Esophagus squamous epithelium (tissue), 5 donors: ENCODE data around the gene DENND10. TPM values are rescaled to one million over a fixed set of nuclear protein-coding genes. Genes with fewer than 3 reads are reported as not detected.

ENCODE experiments used
- DNase-seq: peaks from one replicate; lab custom pipeline; 2025; lab: John Stamatoyannopoulos, UW
- H3K27ac ChIP-seq, 4 donors: fragments of 200-600 bp; sonication (generic); one replicate each; pipeline ENCODE4 v1.5.1; 2016 to 2019; ENCODE audit warnings: mild to moderate bottlenecking in 1 of 4
- H3K27me3 ChIP-seq, 4 donors: fragments of 200-600 bp; sonication (generic); 1 replicate in 3 of 4; 2 replicates in 1 of 4; pipeline versions ENCODE4 v1.5.1 to v1.6.0; 2017 to 2021; ENCODE audit warnings: antibody characterized with exemption in 1 of 4
- H3K36me3 ChIP-seq, 3 donors: fragments of 200-600 bp; sonication (generic); one replicate each; pipeline ENCODE4 v1.5.1; 2016 to 2019
- H3K4me1 ChIP-seq, 3 donors: fragments of 200-600 bp; sonication (generic); one replicate each; pipeline ENCODE4 v1.5.1; 2017 to 2019
- H3K4me3 ChIP-seq, 4 donors: fragments of 200-600 bp; sonication (generic); 1 replicate in 3 of 4; 2 replicates in 1 of 4; pipeline ENCODE4 v1.5.1; 2016 to 2019; ENCODE audit warnings: mild to moderate bottlenecking in 2 of 4, moderate library complexity in 1 of 4
- H3K9me3 ChIP-seq, 3 donors: fragments of 200-600 bp; sonication (generic); one replicate each; pipeline ENCODE4 v1.5.1; 2016 to 2019
- POLR2A ChIP-seq, 4 donors: fragments of 450-650 bp; IDR thresholded peaks; one replicate each; pipeline ENCODE4 v1.6.1; 2017; ENCODE audit warnings: antibody characterized with exemption in 4 of 4, mild to moderate bottlenecking in 4 of 4, moderate library complexity in 3 of 4
- WGBS, 2 donors: methylation state at CpG; one replicate each; pipeline ENCODE4 v1.1.5; 2018; 5-methylcytosine and 5-hydroxymethylcytosine counted together
- intact Hi-C: fragments of 100-400 bp; cut with DNase I; formaldehyde crosslinking; loops from one replicate; pipeline ENCODE4 v1.15.0; 2022
- total RNA-seq, 4 donors: library from RNA; depleted of rRNA; stranded (reverse); fragments of >200 nt; gene quantifications; one replicate each; pipeline ENCODE4 v1.1.0, GENCODE V29; 2016
- TF ChIP-seq, protein P1 (sequence below), 6 experiments: fragments of 450-650 bp in 4 of 6; fragments of 200-600 bp in 2 of 6; sonication (generic) in 2 of 6; IDR thresholded peaks; one replicate each; pipeline ENCODE4 v1.5.1; 2016 to 2019; ENCODE audit warnings: antibody characterized with exemption in 6 of 6, mild to moderate bottlenecking in 4 of 6, moderate library complexity in 4 of 6
- donor health status: DM: yes; HTN: yes; CAD: no.

The DENND10 gene
- total RNA-seq, 4 donors from 2014 or later = 20.8 to 43.6 (median 37.1) TPM

DNA sequence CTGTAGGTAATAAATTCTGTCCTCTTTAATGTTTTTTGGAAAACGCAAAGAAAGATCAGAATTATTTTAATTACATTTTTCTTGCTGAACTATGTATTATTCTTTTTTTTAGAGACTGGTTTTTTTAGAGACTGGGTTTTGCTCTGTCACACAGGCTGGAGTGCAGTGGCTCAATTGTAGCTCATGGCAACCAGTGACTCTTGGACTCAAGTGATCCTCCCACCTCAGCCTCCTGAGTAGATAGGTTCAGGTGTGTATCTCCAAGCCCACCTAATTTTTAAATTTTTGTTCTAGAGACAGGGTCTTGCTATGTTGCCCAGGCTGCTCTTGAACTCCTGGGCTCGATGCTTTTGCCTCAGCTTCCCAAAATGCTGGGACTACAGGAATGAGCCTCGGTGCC is 5.3 kb upstream of the DENND10 start:
- Histone ChIP-seq H3K27ac (no peak overlapping the region), H3K4me3 (no peak overlapping the region), H3K9me3 (no peaks in the 10 kb centered on the region)

DNA sequence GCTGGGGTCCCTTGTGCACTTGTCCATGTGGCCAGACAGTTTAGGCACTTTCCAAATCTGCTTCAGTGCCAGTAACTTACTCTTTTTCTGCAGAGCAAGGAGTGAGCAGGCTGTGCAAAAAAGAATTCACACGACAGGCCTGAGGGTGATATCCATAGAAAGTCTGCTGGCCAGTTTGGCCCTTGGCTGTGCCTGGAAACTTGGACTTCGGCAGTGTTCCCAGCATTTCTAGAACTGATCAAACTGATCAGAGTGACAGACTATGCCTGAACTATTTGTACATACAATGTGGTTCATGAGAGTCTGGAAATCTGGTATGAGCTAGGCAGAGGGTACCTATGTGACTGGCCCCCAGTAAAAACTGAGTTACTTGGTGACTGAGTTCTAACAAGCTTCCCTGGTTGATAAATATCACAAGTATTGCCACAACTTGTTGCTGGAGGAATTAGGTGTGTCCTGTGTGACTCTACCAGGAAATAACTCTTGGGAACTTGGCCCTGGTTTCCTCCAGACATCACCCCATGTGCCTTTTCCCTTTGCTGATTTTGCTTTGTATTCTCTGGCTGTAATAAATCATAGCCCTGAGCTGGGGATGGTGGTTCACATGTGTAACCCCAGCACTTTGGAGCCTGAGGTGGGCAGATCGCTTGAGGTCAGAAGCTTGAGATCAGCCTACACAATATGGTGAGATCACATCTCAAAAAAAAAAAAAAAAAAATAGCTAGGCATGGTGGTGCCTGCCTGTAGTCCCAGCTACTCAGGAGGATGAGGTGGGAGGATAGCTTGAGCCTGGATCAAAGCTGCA is 3.3 kb upstream of the DENND10 start:
- Histone ChIP-seq H3K36me3 (no peaks in the 10 kb centered on the region), H3K27ac (peak overlapping the region; percentile 88 to 92 (median 88)), H3K27me3 (no peaks in the 10 kb centered on the region), H3K4me1 (peaks cover 19 to 53% (median 25%) of the 10 kb centered on the region in 3 donors), H3K4me3 (no peak overlapping the region), H3K9me3 (no peaks in the 10 kb centered on the region)
- no peak for DNase-seq
- TF ChIP-seq, protein P1, sequence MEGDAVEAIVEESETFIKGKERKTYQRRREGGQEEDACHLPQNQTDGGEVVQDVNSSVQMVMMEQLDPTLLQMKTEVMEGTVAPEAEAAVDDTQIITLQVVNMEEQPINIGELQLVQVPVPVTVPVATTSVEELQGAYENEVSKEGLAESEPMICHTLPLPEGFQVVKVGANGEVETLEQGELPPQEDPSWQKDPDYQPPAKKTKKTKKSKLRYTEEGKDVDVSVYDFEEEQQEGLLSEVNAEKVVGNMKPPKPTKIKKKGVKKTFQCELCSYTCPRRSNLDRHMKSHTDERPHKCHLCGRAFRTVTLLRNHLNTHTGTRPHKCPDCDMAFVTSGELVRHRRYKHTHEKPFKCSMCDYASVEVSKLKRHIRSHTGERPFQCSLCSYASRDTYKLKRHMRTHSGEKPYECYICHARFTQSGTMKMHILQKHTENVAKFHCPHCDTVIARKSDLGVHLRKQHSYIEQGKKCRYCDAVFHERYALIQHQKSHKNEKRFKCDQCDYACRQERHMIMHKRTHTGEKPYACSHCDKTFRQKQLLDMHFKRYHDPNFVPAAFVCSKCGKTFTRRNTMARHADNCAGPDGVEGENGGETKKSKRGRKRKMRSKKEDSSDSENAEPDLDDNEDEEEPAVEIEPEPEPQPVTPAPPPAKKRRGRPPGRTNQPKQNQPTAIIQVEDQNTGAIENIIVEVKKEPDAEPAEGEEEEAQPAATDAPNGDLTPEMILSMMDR (IDR thresholded peaks at IDR 0.05) = no peak
- TF ChIP-seq POLR2A (IDR thresholded peaks at IDR 0.05) = no peak
- intact Hi-C loops = no loop called here
- 42 to 47% methylated on average over 2 to 3 of the region's 3 CpGs for WGBS, 2 donors

More for the DNA sequence above, 5.3 kb upstream of the DENND10 start:
- TF ChIP-seq, protein P1 (IDR thresholded peaks at IDR 0.05) = no peak
- TF ChIP-seq POLR2A (IDR thresholded peaks at IDR 0.05) = no peak
- WGBS, 2 donors = 89 to 93% methylated on average over 3 of the region's 3 CpGs
- intact Hi-C loops = no loop called here
- no peak for DNase-seq
- no peaks in the 10 kb centered on the region for H3K36me3 ChIP-seq
- no peaks in the 10 kb centered on the region for H3K27me3 ChIP-seq
- H3K4me1 ChIP-seq = peaks cover 11 to 39% (median 16%) of the 10 kb centered on the region in 3 donors

DNA sequence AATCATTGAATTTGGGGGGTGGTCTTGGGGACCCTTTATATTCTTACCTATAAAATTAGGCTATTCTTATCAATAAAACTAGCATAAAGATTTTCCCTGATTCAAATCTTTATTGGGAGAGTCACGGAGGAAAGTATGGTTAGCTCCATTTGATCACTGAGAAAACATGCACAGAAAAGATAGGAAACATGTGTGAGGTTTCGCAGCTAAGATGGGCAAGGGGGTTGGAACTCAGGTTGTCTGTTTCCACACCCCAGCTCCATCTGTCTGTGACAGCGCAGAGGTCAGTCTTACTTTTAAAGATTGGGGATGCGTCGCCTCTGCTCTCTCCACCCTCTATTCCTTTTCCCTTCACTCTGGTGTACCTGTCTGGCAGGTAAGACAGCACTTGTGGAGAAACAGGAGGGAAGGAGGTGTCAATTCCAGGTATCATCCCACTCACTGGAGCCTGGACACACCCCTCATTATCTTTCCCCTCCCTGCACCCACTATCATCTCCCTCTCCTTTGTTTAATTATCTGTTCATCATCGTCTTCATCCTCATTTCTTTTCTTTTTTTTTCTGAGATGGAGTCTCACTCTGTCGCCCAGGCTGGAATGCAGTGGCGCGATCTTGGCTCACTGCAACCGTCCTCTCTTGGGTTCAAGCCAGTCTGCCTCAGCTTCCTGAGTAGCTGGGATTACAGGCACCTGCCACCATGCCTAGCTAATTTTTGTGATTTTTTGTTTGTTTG is 2.4 kb upstream of the DENND10 start:
- H3K27me3 ChIP-seq = no peaks in the 10 kb centered on the region
- peak overlapping the region in 2 of 4 donors; percentile 4 to 7 for H3K4me3 ChIP-seq
- no peaks in the 10 kb centered on the region for H3K9me3 ChIP-seq
- TF ChIP-seq POLR2A (IDR thresholded peaks at IDR 0.05) = peak in 1 of 4 donors; percentile 28
- TF ChIP-seq, protein P1 (IDR thresholded peaks at IDR 0.05) = no peak
- peak overlapping the region; percentile 88 to 92 (median 88) for H3K27ac ChIP-seq
- no peaks in the 10 kb centered on the region for H3K36me3 ChIP-seq
- DNase-seq = no peak
- WGBS, 2 donors = 48 to 52% methylated on average over 8 to 10 of the region's 10 CpGs
- intact Hi-C loops = no loop called here
- peaks cover 19 to 56% (median 25%) of the 10 kb centered on the region in 3 donors for H3K4me1 ChIP-seq

DNA sequence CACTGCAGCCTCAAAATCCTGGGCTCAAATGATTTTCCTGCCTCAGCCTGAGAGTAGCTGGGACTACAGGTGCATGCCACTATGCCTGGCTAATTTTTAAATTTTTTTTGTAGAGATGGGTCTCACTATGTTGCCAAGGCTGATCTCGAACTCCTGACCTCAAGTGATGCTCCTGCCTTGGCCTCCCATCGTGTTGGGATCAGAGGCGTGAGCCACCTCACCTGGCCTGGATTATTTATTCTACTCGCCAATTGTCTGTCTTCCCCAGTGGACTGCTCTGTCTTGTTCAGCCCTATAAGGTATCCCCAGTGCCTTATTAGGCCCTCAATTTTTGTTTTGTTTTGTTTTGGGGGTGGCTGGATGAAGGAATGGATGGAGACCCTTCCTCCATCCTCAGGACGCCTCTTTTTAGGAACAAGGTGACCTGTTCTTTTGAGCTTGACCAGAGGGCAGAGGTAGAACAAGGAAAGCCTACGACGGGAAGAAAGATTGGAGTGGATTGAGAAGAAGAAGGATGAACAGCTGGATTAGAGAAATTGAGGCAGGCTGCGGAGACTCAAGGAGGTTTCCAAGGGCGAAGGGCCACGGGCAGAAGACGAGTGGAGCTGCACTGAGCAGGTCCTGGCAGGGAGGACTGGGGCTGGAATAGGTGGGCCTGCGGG is 541 bp upstream of the DENND10 start:
- 50 to 55% methylated on average over 9 to 10 of the region's 12 CpGs for WGBS, 2 donors
- Histone ChIP-seq H3K4me3 (peak overlapping the region in 2 of 4 donors; percentile 95 to 96), H3K27me3 (no peaks in the 10 kb centered on the region), H3K27ac (peak overlapping the region; percentile 74 to 91 (median 90)), H3K4me1 (peaks cover 19 to 56% (median 25%) of the 10 kb centered on the region in 3 donors), H3K36me3 (peaks cover 0 to 11% (median under 1%) of the 10 kb centered on the region in 3 donors), H3K9me3 (no peaks in the 10 kb centered on the region)
- intact Hi-C loops = no loop called here
- TF ChIP-seq, protein P1 (IDR thresholded peaks at IDR 0.05) = no peak
- TF ChIP-seq POLR2A (IDR thresholded peaks at IDR 0.05) = no peak
- DNase-seq = no peak
